ENCODE data around the gene GPR39.

The GPR39 gene

DNA sequence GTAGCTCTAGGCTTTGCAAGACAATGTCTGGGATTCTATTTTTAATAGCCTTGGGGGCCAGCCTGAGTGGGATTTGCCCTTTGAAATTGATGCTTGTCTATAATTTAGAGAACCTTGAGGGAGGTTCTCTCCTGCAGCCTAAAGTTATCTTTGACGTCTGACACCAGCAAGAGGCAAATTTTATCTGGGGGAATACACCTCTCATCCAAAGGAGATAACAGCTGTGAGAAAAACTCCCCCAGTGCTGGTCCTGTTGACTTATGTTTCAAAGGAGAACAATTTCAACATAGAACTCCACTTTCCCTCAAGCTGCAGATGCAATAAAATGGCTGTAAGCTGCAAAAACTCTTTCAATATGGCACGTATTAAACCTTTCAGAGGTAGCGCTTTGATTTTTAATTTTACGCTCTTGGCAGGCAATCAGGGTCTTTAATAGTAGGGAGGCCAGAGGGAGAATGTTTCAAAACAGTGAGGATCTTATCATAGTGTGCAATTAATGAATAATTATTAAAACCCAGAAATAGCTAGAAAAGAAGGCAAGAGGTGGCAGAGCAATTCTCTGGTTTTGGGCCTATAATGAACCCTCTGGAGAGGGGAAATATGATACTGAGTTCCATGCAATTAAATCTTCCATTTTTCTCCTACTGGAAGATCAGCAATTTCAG is 191.0 kb downstream of the GPR39 start:
- DNase-seq: no peak

DNA sequence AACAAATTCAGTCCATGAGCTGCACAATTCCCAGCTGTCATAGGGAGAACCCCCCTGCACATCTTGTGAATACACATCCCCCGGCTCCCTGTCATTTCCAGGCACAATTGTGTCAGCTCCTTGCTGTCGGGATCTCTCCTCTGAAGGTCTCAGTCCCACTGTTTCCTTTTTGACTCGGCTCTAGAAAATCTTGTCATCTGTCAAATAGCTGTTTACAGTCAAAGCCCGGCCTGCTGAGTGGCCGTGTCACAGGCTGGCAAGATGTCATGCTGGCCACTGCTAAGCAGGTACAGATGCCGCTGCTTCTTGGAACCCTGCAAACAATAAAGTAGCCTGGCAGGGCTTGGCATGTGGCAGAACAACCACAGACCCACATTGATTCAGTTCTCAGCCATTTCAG is 191.7 kb downstream of the GPR39 start:
- DNase-seq: no peak

DNA sequence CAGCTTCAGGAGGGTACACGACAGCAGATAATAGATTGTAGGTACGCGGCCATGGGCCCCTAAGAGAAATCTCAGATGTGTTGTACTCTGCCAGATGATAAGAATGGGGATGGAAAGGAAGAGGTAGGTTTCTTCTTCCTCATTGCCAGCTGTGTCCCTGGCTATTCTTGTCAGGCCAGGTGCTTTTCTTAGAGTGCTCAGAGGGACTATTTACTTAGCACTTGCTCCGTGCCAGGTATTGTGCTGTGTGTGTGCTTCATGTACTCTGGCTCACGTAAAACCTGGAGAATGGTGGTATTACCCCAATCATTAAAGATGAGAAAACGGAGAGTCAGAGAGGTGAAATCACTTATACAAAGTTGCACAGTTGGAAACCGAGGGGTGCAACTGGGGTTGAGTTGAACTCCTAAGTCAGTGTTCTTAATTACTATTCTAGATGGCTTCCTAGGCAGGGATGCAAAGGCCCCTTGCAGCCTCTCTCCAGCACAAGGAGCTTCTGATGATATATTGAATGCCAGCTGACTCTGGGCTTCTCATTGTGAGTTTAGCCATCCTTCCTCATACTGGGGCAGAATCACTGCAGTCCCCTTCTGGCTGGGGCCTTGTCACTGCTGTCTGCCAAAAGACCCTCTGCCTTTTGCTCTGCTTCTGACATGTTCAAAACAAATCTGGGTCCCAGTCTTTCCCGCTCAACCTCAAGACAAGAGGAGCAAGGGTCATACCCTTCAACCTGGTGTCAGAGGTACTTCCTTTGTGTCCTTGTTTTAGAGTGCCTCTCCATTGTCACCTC is 192.7 kb downstream of the GPR39 start:
- no peak for DNase-seq

DNA sequence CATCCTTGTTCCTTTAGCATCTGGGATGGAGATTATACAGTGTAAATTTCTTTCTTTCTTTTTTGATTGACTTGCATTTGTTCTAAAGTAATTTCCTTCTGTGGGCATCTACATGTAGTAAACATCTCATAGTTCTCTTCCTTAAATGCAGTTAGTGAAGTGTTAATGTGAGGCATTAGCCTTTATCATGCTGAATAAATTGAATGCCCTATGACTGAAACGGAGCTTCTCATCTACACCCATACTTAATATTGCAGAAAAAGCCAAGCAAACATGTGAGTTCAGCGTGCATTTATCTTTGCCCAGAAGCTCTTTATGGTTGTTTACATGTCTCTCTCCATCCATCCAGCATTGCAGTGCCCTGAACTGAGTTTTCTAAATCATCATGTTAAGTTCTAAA is 195.1 kb downstream of the GPR39 start:
- DNase-seq: no peak

DNA sequence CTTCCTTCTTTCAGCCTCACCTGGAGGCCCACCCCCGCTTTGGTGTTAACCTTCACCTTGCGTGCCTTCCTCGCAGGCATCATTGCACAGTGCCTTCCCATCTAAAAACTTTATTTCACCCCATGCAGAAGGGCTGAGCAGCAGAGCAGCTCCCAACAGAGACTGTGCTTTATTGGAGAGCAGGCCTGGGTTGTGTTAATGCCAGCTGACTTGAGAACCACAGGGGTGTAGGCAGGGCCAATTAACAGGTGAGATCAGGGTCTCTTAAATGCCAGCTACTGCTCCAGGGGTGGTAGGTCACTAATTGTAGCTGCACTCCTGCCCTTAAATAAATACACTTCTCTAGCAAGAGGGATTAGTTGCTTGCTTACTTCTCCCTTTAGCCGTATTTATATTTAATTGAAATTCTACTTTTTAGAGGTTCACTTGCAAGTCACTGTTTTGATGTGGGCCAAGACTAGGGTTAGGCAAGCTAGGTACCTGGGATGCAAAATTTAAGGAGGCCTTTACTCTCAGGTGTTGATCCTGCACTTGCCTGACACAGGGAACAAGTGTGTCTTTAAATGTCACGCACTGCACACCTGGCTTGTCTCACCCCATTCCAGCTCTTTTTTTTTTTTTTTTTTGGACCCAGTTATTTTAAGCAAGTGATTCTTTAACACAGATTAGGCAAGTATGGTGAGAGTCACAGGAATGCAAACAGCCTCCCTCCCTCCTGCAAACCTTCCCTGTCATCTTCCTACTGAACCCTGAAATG is 198.9 kb downstream of the GPR39 start:
- DNase-seq: no peak

DNA sequence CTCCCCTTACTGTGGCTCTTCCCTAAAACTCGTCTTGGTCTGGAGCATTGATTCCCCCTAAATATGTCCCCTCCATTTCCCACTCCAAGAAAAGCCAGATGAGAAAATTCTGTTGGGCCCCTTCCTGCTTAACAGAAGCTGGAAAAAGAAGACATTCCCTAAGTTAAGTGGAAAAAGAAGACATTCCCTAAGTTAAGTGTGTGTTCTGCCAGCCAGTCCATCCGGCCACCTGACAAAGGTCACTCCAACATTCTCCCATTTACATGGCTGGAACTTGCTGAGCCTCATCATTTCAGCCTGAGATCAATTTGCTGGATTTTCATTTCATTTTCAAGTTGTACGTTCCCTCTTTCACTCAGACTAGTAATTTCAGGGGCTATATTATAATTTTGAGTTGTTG is 201.4 kb downstream of the GPR39 start:
- DNase-seq: no peak

DNA sequence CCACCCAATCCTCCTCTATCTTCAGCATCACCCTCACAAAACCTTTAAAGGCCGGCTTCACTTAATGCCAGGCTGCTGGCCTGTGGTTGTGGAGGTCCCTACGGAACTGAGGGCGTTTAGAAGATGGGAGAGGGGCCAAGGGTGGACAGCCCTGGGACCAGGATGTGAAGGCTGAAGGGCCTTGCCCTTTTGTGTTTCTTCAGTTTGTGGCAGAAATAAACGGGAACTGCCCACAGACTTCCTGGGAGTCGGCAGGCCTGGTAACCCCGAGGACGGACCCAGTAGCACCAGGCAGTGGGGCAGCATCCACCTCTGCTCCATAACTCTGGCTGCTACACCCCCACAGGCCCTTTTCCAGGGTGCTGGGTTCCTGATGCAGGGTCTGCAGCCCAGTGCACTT is 202.1 kb downstream of the GPR39 start:
- DNase-seq: no peak

DNA sequence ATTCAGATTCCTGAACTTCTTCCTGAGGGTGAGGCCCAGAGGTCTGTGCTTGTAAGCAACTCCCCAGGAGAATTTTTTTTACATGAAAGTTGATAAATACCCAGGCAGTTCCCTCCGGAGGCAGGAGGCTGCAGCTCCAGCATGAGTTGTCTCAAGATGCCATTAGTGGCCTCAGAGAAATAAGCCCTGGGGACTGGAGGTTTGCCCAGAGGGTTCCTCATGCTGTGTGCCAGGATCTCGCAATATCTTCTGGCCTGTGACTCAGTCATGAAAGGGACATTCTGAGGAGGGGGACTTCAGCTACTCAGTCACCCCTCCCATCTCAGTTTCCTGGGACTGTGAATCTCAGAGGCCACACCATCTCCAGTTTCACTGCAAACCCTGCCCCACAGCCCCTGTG is 203.5 kb downstream of the GPR39 start:
- DNase-seq: no peak

DNA sequence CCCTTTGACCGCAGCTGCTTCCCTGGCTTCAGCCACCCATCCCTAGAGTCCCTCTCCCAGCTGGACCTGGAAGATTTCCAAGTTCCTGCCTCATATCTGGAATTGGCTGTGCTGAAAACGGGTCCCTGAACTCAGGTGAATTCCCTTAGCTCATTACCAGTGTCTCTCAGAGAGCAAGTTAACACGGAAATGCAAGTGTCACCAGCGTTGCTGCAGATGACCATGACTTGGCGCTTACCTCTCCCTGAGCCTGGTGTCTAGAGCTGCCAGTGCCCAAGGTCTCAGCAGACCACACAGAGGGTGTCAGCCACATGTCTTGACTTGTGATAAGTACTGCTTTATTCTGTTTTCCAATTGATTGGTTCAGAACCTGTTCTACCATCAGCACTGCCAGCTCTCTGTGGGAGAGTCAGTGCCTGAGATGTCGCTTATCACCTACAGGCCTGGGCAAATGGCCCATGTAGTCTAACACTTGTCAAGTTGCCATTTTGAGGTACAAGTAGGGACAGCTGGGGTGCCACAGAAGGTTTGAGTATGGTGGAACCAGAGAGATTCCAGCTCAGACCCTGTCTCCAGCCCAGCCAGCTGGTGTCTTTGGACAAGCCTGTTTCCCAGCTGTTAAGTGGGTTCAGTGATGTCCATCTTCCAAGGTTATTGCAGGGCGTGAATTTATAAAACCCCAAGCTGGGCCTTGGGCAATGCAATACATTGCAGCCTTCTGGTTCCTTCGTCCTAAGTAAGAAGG is 204.7 kb downstream of the GPR39 start:
- no peak for DNase-seq

DNA sequence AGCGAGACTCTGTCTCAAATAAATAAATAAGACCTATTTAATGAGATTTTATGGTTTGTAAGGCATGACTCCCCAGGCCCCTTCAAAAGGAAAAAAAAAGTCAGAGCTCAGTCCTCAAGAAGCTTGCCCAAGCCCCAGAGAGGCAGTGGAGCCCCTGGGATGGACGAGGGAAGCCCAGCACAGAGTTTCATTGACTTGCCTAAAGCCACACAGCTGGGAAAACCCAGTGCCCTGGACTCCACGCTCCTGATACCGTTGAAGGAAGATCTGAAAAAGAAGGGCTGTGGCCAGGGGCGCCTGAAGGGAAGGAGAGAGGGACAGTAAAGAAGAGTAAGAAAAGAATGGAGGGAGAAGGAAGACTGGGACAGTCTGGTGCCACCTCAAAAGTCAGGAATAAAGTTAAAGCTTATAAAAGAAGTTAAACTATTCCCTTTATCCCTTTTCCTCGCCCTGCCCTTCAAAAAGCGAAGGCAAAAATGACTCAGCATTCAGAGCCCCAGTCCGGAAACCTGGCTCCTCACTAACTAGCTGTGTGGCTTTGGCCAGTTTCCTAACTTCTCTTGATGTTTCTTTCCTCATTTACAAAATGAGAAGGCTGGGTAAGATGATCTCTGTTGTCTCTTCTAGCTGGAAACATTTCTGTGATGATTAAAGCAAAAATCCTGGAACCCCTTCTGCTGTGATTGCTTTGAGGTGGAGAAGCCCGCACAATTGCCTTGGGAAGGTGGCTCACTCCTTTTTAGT is 206.7 kb downstream of the GPR39 start:
- peak; percentile 11 for DNase-seq

DNA sequence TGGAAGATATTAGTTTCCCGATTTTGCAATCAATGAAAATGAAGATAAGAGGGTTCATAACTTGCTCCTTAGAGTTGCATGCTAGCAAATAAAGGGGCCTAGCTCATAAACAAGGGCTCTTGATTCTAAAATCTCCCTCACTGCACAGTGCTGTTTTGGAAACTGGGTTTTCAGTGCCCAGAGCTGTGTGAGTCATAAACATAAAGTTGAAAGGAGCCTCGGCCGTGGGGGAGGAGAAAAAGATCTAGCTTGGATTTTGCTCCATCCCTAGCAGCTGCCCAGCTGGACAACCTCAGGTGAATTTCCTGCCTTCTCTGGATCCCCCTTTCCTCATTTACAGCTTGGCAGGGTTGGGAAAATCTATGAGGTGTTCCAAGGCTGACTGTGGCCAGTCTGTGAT is 210.9 kb downstream of the GPR39 start:
- no peak for DNase-seq

DNA sequence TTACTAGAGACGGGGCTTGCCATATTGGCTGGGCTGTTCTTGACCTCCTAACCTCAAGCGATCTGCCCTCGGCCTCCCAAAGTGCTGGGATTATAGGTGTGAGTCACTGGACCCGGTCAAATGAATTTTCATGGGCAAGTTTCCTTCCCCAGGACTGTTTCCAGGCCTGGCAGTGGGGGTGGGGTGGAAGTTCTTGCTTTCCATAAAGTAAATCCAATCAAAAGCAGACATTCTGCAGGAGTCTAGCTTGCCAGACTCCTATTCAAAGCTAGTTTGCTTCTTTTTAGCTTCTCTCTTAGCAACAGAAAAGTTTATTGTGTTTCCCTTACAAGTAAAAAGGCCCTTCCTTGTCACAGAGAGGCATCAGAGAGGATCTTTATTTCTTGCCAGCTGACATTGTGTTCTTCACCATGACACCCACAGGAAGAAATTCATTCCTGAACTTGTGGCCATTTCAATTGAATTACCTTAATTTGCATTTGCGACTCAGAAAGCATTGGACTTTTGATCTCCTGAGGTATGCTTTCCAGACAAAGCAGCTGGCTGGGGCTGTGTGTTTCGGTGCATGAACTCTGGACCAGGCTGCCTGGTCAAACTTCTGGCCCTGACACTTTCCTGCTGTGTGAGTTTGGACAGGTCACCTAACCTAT is 215.5 kb downstream of the GPR39 start:
- DNase-seq: no peak

DNA sequence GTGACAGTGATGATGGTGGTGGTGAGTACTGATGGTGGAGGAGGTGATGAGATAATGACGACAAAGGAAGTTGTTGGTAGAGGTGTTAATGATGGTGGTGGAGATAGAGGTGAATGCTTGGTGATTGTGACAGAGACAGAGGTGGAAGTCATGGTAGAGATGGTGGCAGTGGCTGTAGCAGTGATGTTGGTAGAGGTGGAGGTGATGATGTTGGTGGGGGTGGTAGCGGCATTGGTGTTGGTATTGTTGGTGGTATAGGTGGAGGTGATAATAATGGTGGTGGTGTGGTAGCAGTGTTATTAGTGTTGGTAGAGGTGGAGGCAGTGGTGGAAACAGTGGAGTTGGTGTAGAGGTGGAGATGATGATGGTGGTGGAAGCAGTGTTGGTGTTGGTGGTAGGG is 217.0 kb downstream of the GPR39 start:
- no peak for DNase-seq

DNA sequence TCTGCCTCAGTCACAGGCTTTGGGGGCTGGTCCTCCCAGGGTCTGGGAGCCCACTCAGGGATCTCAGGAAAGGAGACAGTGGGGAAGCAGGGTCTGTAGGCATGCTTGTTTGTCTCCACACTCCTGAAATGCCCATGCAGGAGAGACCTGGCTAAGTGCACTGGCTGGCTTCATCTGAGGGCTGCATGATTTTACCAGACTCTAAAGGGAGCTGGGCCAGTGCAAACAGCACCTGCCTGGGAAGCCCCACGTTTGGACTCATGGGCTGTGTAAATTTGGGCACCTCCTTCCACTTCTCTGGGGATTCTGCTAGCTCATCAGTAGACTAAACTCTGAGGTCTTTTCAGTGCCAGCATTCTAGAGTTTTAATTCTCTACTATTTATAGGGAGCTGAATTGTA is 219.7 kb downstream of the GPR39 start:
- no peak for DNase-seq

DNA sequence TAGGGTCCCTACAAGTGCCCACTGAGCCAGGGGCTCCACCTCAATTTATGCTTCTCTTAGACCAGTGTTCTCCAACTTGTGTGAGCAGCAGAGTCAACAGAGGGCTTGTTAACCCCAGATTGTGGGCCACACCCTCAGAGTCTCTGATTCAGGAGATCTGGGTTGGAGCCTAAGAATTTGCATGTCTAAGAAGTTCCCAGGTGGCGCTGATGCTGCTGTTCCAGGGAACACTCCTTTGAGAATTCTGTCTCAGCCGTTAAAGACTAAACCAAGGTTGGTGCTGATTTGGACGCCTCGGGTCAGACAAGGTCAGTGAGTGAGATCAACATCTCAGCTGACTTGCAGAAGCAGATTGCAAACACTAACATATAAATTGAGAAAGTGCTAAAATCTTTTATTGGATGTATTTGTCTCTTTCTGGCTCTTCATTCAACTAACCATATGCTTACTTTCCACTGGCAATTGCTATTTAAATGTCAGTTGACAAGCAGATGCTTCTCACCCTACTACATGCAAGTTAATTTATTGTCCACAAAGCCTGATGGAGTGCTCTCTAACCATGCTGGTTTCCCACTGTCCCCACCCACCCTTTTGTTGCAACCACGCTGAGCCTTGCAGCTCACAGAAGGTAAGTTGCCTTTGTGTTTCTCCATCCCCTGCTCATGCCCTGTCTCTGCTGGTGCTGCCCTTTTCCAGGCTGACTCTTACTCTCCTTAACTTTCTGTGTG is 221.9 kb downstream of the GPR39 start:
- DNase-seq: no peak

DNA sequence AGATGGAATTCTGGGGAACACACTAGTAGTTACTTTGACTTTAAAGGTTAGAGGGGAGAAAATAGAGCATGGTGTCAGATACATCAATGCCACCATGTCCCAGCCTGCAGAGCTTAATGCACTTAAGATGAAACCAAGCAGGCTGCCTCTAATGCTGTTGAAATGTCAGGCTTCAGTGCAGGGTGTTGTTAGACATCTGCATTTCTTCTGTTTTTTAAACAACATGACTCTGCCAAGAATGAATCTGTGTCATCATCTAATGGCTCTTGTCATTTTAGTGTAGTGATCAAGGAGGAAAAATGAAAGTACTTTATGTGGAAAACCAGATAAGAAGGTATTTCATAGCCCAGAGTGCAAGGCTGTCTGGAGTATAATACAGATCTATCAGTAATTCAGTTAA is 223.5 kb downstream of the GPR39 start:
- DNase-seq: no peak

DNA sequence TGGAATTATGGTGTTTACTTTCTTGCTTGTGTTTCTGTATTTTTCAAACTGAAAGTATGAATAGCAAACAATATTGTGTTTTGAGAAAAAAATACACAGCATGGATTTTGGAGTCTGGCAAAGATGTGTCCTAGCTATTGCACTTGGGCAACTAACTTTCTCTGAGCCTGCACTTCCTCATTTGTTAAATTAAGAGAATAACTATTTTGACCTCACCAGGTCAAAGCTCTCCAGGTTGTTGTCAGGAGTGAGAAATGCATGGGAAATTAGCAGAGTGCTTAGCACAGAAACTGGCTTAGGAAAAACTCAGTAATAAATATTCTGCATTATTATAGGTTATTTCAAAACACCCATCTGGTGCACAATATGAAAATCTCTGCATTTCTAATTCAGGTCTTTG is 225.2 kb downstream of the GPR39 start:
- no peak for DNase-seq

DNA sequence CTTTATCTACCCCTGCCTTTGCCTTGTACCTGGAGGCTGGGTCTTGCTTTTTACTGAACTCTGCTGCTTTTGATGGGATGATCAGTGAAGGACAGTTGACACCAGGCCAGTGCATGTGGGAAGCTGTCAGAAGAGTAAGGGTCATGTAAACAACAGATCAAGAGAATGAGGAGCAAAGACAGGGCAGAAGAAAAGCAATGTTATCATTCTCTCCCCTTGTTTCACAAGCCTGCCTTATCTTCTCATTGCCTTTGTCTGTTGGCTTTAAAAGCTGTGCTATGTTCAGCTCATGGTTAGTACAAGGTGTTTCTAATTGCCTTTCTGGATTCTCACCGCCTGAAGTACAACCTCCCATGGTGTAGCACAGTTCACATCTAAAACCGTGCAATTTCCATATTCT is 225.8 kb downstream of the GPR39 start:
- no peak for DNase-seq

DNA sequence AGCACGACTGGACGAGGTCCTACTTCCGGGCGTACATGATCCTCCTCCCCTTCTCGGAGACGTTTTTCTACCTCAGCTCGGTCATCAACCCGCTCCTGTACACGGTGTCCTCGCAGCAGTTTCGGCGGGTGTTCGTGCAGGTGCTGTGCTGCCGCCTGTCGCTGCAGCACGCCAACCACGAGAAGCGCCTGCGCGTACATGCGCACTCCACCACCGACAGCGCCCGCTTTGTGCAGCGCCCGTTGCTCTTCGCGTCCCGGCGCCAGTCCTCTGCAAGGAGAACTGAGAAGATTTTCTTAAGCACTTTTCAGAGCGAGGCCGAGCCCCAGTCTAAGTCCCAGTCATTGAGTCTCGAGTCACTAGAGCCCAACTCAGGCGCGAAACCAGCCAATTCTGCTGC is 228.6 kb downstream of the GPR39 start:
- DNase-seq: no peak

DNA sequence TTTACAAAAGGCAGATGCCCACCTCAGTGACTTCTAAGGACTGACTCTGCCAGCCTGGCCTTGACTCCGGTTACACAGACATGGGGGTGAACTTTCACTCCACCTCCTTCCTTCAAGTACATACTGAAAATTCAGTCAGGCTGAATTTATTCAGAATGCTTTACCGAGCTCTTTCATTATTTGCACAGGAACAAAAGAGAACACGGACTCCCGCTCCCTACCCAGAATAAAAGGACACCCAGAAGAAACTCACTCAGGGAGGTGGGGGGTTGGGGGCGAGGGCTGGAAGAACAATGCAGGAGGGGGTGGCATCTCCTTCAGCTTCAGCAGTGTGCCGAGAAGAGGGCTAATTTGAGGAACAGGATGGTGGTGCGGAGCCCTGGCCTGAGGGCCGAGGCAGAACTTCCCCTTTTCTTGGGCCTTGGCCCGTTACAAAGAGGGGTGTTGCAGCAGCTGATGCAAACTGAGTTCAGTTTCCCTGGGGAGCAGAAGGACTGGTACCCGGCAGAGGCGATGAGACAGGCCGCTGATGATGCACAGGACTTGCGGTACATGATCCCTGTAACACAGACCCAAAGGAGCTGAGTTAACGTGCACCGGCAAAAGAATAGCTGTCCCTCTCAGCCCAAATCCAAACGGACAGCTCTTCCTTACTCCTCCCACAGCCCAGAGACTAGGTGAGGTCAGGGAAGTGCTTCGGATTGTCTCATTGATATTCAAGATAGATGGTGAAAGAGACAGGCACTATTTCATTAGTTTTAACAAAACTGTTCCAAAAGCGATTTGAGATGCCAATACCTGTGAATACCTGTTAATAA is 229.3 kb downstream of the GPR39 start:
- DNase-seq: no peak
